KG1 (cell line): Measurements from ENCODE around the gene CFAP53.

ENCODE experiments used
- DNase-seq: peaks from one replicate; lab custom pipeline; 2025; lab: John Stamatoyannopoulos, UW

CFAP53 gene

DNA sequence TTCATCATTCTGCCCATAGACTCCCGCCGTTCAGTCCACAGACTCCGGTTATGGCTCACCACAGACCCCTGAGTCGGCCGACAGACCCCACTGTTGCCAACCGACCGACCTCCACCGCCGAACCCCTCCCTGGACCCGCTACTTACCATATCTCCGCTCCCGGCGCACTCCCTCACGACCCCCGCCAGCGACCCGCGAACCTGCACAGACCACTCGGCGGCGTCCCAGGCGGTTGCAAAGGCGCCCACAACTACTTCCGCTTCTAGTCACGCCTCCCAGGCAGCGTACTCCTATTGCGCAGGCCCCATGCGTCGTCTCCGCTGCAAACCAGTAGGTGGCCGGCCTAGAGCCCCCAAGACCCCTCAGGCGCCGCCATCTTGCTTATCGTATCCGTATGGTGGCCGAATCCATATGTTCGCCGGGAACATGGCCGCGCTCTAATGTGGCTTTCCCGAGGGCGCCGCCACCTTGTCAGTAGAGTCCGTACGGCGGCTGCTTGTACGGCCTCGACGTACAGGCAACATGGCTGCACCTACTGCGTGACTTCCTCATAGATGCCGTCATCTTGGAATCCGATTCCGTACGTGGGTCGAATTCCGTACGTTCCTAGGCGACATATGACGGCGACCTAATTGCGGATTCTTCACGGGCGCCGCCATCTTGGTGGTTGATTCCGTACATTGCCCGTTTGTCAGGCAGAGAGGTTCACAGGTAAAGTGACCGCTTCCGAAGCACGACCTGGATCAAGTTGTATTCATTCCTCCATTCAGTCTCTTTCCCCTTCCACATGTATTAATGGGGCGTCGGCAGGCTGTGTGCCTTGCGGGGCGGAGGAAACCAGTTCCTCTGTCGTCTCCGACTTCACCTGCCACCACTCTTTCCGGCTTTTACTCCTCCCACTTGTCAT is 21.4 kb upstream of the CFAP53 start, which contains the start of gene CXXC1:
CXXC1 (minus strand) TSS at position 252 of the 907 bp plus-strand sequence; CDS start at position 149, 103 bp downstream.
- peak; percentile 98 for DNase-seq

GRCh38 chr18:50287028-50287440 is 20.7 kb upstream of the CFAP53 start:
- DNase-seq = no peak

- no peak for DNase-seq
Measured at GRCh38 chr18:50286391-50287027, 20.2 kb upstream of the CFAP53 start.

- no peak for DNase-seq
Measured at GRCh38 chr18:50285631-50286321, 19.5 kb upstream of the CFAP53 start.

DNA sequence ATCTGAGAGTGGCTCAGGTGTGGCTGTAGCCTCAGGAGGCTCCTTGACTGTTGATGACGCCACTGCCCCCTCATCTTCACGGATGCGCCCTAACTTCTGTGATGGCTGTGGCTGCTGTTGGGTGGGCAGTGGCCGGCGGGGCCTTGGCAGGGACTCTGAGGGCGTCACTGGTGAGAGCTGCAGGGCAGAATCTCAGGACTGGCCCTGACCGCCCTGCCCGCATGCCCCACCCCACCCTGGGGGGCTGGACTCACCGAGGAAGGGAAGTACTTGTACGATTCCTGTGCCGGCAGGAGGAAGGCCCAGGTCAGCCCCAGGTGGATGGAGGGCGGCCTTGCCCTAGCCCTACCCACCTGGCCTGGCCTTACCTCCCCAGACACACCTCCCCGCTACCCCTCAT is 18.8 kb upstream of the CFAP53 start:
- no peak for DNase-seq

DNA sequence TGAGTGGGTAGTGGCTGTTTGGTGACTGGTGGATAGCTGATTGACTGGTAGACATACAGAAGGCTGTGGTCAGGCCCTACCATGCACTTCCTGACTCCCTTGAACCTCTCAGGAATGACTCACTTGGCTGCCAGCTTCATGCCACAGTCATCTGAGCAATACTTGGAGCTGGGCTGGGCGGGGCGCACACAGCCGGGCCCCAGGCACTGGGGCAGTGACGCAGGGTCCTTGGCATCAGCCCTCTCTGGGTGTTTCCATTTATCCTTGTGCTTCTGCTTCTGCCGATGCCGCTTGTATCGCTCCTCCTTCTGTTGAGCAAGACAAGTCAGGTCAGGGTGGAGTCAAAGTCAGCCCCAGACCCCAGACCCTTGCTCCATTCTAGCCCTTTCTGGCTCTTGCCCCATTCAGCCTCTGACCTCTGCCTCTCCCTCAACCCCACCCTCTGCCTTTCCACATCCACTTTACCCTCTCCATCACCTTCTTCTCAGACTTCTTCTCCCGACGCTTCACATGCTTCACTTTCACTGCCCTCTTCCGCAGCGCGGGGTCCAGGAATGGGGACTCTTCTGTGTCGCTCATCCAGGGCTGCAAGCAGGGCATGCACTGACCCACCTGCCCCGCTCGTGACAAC is 18.1 kb upstream of the CFAP53 start:
- DNase-seq = no peak

GRCh38 chr18:50283469-50284209 is 17.3 kb upstream of the CFAP53 start:
- DNase-seq = no peak

DNA sequence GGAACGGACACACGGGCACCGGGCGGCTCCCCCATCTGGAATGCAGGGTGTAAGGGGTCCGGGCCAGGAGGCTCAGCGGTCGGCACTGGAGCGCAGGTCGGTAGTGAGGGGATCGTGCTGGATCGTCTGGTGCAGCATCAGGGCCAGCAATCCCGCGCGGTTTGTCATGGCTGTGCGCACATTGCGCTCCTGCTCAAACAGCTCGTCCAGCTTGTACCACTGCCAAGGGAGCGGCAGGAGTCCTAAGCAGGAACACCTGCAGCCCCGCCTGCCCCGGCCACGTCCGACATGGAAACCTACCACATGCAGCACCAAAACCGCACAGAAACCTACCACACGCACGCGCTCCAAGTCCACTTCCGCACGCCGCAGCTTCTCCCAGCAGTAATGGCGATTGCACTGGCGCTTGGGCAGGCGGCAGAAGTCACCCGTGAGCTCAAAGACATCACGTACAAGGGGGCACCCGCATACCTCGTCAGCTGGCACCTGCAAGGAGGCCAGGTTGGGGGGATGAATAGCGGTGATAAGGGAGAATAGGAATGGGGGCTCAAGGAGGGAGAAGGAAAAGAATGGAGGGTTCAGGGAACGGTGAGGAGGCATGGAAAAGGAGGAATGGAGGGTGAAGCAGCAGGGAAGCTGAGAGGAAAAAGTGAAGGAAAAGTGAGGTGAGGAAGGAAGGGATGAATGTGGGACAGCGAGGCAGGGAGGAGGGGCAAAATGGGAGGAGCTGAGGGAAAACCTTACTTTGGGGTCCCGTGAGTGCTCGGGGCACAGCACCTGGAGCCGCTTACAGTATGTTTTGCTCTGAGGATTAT is 16.4 kb upstream of the CFAP53 start:
- no peak for DNase-seq

GRCh38 chr18:50281972-50282520 is 15.8 kb upstream of the CFAP53 start:
- DNase-seq = no peak

- DNase-seq = peak; percentile 95
Measured at GRCh38 chr18:50281295-50281971, 15.1 kb upstream of the CFAP53 start, which contains the start of gene MBD1. Gene MBD1 (minus strand): TSS chr18:50281523. CDS start chr18:50279992, 1,531 bp downstream.

DNA sequence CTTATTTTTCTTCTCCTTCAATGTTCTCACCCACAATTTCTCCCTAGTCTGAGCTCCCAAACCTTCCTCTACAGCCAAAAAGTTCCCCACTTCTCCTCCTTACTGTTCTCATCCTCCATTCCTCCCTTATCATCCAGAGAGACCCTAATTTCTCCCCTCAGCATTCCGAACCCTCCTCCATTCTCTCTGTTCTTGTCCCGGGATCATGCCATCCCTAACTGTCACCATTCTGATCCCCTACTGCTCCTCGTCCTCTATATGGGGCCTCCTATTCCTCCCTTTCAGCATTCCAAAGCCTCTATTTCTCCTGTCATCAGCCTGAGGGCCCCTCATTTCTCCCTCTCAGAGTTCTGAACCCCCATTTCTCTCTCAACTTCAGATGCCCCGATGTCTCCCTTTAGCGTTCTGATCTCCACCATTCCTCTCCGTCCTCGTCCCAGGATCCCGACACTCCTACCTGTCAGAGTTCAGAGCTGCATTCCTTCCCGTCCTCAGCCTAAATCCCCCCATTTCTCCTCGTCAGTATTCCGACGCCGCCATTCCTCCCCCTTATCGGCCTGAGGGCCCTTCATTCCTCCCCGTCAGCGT is 14.5 kb upstream of the CFAP53 start:
- DNase-seq = no peak

DNA sequence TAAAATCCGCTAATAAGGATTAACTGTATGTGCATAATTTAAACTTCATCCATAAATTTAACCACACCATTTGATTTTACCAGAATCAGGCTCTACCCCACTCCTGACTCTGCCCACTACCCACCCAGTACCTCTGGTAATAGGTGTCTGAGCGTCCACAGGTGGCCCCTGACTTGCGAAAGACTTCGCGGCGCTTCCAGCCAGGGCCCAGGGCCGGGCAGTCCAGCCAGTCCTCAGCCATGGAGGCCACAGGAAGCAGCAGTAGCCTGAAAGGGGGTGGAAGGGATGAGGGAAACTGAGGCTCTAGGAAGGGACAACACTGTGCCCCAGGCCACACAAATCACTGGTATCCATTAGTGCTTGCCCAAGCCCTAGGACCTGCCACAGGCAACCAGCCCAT is 13.5 kb upstream of the CFAP53 start:
- DNase-seq = no peak

- no peak for DNase-seq
Measured at GRCh38 chr18:50277942-50278341, 11.6 kb upstream of the CFAP53 start.

GRCh38 chr18:50276452-50276851 is 10.2 kb upstream of the CFAP53 start:
- no peak for DNase-seq

- no peak for DNase-seq
Measured at GRCh38 chr18:50275503-50276036, 9.3 kb upstream of the CFAP53 start.

GRCh38 chr18:50274941-50275340 is 8.6 kb upstream of the CFAP53 start:
- no peak for DNase-seq

DNA sequence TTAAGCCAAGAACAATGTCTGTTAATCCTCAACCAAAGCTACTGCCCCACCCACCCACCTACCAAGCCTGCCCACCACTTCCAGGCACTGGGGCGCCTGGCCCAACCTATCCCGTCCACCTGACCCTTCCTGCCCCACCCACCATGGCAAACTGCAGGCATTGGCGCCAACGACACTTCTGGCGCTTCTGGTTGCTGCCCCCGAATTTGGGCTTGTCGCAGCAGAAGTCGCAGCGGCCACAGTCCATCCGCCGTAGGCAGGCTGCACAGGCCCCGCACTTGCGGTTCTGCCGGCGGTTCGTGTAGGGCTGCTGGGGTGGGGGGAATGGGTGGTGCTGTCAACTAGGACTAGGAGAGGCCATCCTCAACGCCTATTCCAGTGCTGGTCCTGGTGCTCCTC is 7.7 kb upstream of the CFAP53 start:
- DNase-seq = no peak

DNA sequence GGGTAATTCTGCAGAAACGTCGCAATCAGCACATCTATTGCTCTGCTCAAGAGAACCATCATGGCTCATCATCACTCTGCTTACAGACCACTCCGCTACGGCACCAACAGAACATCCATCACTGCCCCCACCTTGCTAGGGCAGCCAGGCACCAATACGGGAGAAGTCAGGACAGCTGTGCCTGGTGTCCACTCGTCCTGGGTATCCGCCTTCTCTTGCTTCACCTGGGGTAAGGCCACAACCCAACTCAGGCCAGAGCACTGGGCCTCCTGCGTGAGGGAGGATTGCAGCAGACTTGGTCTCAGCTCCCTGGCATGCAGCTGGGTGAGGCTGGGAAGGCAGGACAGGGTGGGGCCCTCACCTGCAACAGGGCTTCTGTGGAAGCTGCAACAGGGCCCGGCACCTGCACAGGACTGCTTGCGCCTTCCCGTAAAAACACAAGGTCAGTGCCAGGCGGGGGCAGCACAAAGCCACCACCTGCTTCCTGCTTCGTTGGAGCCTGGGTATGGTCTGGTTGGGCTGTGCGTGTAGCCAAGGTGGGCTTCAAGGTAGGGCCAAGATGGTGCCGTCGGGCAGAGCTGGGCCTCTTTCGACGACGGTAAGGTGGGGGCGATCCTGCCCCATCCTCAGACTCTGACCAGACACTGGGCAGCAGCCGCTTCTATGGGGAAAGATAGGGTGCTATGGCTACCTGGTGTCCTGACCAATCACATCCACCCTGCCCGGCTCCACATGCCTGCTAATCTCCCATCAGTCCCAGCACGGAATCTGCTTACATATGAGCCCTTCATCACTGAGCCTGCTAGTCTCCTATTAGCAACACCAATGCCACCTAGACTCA is 7.1 kb upstream of the CFAP53 start:
- DNase-seq = no peak
